Gastrocnemius medialis (tissue), 4 donors: ENCODE data around the gene SRP68. TPM values are rescaled to one million over a fixed set of nuclear protein-coding genes. Genes with fewer than 3 reads are reported as not detected.

Experiments
- ATAC-seq, 2 donors: fragments of 150-250 bp; one replicate each; pipeline ENCODE4 v1.9.1; 2016
- DNase-seq, 2 donors: peaks; one replicate each; pipeline ENCODE4 v3.0.0-alpha.2; 2019
- H3K27ac ChIP-seq, 4 donors: fragments of 200-600 bp; sonication (generic); 1 replicate in 1 of 4; 2 replicates in 3 of 4; pipeline ENCODE4 v1.5.1; 2016 to 2018; ENCODE audit warnings: mild to moderate bottlenecking in 2 of 4, moderate library complexity in 1 of 4
- H3K27me3 ChIP-seq, 3 donors: fragments of 200-600 bp; sonication (generic) in 2 of 3; 1 replicate in 1 of 3; 2 replicates in 2 of 3; pipeline versions ENCODE4 v1.5.1 to v1.6.0; 2016 to 2019; ENCODE audit warnings: mild to moderate bottlenecking in 1 of 3, moderate library complexity in 1 of 3
- H3K36me3 ChIP-seq, 2 donors: fragments of 200-600 bp; sonication (generic) in 1 of 2; one replicate each; pipeline ENCODE4 v1.5.1; 2017 to 2018
- H3K4me1 ChIP-seq, 2 donors: fragments of 200-600 bp; sonication (generic) in 1 of 2; one replicate each; pipeline ENCODE4 v1.5.1; 2016 to 2017; ENCODE audit warnings: mild to moderate bottlenecking in 2 of 2
- H3K4me3 ChIP-seq, 4 donors: fragments of 200-600 bp; sonication (generic) in 3 of 4; 1 replicate in 1 of 4; 2 replicates in 3 of 4; pipeline ENCODE4 v1.5.1; 2016 to 2019; ENCODE audit warnings: mild to moderate bottlenecking in 2 of 4
- H3K9me3 ChIP-seq, 3 donors: fragments of 200-600 bp; sonication (generic) in 2 of 3; 1 replicate in 1 of 3; 2 replicates in 2 of 3; pipeline ENCODE4 v1.5.1; 2016 to 2019
- CTCF ChIP-seq, 5 experiments: fragments of 450-650 bp in 3 of 5; fragments of 200-600 bp in 2 of 5; sonication (generic) in 2 of 5; IDR thresholded peaks in 4 of 5; conservative IDR thresholded peaks in 1 of 5; 1 replicate in 4 of 5; 2 replicates in 1 of 5; pipeline ENCODE4 v1.5.1; 2016 to 2019; ENCODE audit warnings: antibody characterized with exemption in 5 of 5, mild to moderate bottlenecking in 3 of 5, moderate library complexity in 3 of 5
- POLR2A ChIP-seq, 2 donors: fragments of 450-650 bp; IDR thresholded peaks; one replicate each; pipeline ENCODE4 v1.6.1; 2017; ENCODE audit warnings: antibody characterized with exemption in 2 of 2, mild to moderate bottlenecking in 2 of 2, moderate library complexity in 2 of 2
- in situ Hi-C, 4 donors: fragments of 200-750 bp; cut with MboI; loops; one replicate each; pipeline versions ENCODE4 v1.15.0 to v1.8.0; 2017; ENCODE audit warnings: low sequenced_read_pairs in 4 of 4
- intact Hi-C: fragments of 100-400 bp; cut with DNase I; formaldehyde crosslinking; loops from one replicate; pipeline ENCODE4 v1.15.1; 2023; ENCODE audit warnings: low total_unique reads
- total RNA-seq, 4 donors: library from RNA; depleted of rRNA; stranded (reverse); fragments of >200 nt; gene quantifications; one replicate each; pipeline versions ENCODE4 v1.1.0 to v1.2.3, GENCODE V29; 2016

SRP68 gene
- total RNA-seq, 4 donors from 2014 or later, result 33.0 to 76.7 (median 66.7) TPM

GRCh38 chr17:76017481-76018339 lies 54.6 kb downstream of the SRP68 start:
- in situ Hi-C loops, result loop anchor here in 1 of 4 donors (10.0 kb wide), 1 partner anchor 277 kb away; no protein-coding TSS in a partner anchor
- ATAC-seq (no peak), DNase-seq (no peak)
- Histone ChIP-seq H3K4me3 (no peak overlapping the region), H3K4me1 (peaks cover 0 to 3% of the 10 kb centered on the region in 2 donors), H3K27ac (no peak overlapping the region), H3K36me3 (no peaks in the 10 kb centered on the region), H3K27me3 (no peaks in the 10 kb centered on the region), H3K9me3 (no peaks in the 10 kb centered on the region)
- intact Hi-C loops, result no loop called here
- TF ChIP-seq POLR2A (IDR thresholded peaks at IDR 0.05) (no peak), CTCF (IDR thresholded peaks at IDR 0.05 in 4 of 5, conservative IDR thresholded peaks at IDR 0.05 in 1 of 5) (no peak)

GRCh38 chr17:76014925-76015261 lies 57.4 kb downstream of the SRP68 start:
- H3K4me3 ChIP-seq, result no peak overlapping the region
- peaks cover 0 to 3% of the 10 kb centered on the region in 2 donors for H3K4me1 ChIP-seq
- in situ Hi-C loops, result loop anchor here in 1 of 4 donors (10.0 kb wide), 1 partner anchor 280 kb away; no protein-coding TSS in a partner anchor
- no peaks in the 10 kb centered on the region for H3K36me3 ChIP-seq
- H3K9me3 ChIP-seq, result no peaks in the 10 kb centered on the region
- DNase-seq (no peak), ATAC-seq (peak; percentile 27 to 37)
- intact Hi-C loops, result no loop called here
- TF ChIP-seq CTCF (IDR thresholded peaks at IDR 0.05 in 4 of 5, conservative IDR thresholded peaks at IDR 0.05 in 1 of 5) (no peak), POLR2A (IDR thresholded peaks at IDR 0.05) (no peak)
- H3K27ac ChIP-seq, result no peak overlapping the region
- H3K27me3 ChIP-seq, result no peaks in the 10 kb centered on the region

DNA sequence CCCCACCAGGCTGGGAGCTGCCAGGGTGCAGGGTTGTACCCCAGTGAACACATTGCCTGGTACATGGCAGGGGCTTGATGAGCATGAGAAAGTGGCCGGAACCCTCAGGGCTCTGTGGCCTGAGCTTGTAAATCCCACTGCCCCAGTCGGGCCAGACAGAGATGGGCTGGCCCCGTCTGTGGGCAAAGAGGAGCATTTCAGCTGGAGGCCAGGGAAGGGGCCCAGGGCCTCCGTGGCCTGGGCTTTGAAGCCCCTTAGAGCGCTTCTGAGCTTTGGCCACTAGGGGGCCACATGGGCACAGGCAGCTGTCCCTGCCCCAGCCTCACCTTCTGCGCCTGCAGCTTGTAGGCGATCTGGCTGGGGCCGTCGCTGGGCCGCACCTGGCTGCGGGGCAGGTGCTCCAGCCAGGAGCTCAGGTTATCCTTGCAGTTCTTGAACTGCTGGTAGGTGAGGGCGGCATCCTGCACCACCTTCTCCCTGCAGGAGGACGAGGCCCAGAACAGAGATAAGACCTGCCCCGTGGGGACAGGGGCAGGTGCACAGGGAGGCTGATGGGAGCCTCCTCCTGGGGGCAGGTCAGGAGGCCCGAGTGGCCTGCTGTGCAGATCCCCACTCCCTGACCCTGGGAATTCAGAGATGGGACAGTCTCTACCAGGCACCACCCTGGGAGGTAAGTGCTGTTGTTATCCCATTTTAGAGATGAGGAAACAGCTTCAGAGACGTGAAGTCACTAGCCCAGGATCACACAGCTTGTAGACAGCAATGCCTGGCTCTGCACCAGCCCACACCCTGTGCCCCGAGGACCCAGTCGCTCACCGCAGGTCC lies 58.0 kb downstream of the SRP68 start:
- in situ Hi-C loops (loop anchor here in 1 of 4 donors (10.0 kb wide), 1 partner anchor 280 kb away; no protein-coding TSS in a partner anchor), intact Hi-C loops (no loop called here)
- H3K9me3 ChIP-seq, result no peaks in the 10 kb centered on the region
- H3K4me1 ChIP-seq, result peaks cover 0 to 3% of the 10 kb centered on the region in 2 donors
- ATAC-seq (peak; percentile 69 to 83), DNase-seq (peak; percentile 24 to 52)
- TF ChIP-seq CTCF (IDR thresholded peaks at IDR 0.05 in 4 of 5, conservative IDR thresholded peaks at IDR 0.05 in 1 of 5) (peak; percentile 74 to 97 (median 88)), POLR2A (IDR thresholded peaks at IDR 0.05) (no peak)
- H3K4me3 ChIP-seq, result no peak overlapping the region
- no peaks in the 10 kb centered on the region for H3K36me3 ChIP-seq
- H3K27me3 ChIP-seq, result no peaks in the 10 kb centered on the region
- no peak overlapping the region for H3K27ac ChIP-seq

DNA sequence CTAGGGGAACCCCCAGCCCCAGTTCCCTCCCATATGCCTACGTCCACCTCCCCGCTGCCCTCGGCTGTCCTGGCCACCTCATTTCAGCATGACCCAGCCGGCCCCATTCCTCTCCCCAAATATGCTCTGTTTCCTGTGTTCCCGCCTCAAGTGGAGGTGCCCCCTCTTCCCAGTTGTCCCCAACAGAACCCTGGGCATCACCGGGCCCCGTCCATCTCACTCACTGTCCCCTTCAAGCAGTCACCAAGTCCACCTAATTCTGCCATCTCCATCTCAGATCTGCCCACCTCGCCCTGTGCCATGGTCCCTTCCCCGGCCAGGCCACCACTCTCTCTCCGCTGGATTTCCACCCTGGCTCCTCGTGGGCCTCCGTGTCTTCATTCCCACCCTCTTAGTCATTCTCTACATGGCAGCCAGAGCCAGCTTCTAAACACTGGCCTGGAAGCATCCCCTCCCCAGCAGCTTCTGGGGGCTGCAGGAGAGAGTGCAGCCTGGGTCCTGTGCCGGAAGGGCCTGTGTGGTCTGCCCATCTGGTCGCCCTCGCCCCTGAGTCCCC lies 58.9 kb downstream of the SRP68 start:
- TF ChIP-seq POLR2A (IDR thresholded peaks at IDR 0.05) (no peak), CTCF (IDR thresholded peaks at IDR 0.05 in 4 of 5, conservative IDR thresholded peaks at IDR 0.05 in 1 of 5) (no peak)
- H3K4me3 ChIP-seq, result no peak overlapping the region
- ATAC-seq (no peak), DNase-seq (no peak)
- in situ Hi-C loops, result loop anchor here in 1 of 4 donors (10.0 kb wide), 1 partner anchor 281 kb away; no protein-coding TSS in a partner anchor
- no peaks in the 10 kb centered on the region for H3K9me3 ChIP-seq
- H3K4me1 ChIP-seq, result peaks cover 0 to 3% of the 10 kb centered on the region in 2 donors
- H3K36me3 ChIP-seq, result no peaks in the 10 kb centered on the region
- no peak overlapping the region for H3K27ac ChIP-seq
- intact Hi-C loops, result no loop called here
- no peaks in the 10 kb centered on the region for H3K27me3 ChIP-seq
